Measurements from ENCODE around the gene TBRG4. TPM values are rescaled to one million over a fixed set of nuclear protein-coding genes. Genes with fewer than 3 reads are reported as not detected.

The TBRG4 gene
- total RNA-seq, 1 donor from 2014 or later = 71.2 TPM

DNA sequence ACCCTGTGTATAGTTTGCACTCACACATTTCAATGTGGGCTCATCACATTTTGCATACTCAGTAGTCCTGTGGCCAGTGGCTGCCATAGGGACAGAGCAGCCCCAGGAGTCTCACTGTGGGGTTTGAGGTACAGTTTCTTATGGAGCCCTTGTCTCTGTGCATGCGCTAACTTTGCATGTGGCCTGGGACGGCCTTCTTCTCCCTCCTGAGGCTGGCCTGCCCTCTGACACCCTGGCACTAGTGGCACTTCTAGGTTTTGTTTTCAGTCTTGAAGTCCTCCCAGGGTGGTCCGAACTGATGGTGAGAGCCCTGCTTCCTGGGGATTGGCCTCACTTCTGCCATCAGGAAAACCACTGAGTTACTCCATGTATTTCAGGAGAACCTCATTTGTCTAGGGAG, 43.9 kb downstream of the TBRG4 start:
- TF ChIP-seq POLR2A (IDR thresholded peaks at IDR 0.05) (no peak), POLR2AphosphoS5 (IDR thresholded peaks at IDR 0.05; ENCODE audit: insufficient read depth in 1 of 2, low read depth in 1 of 2) (no peak)
- TF ChIP-seq, protein P1, sequence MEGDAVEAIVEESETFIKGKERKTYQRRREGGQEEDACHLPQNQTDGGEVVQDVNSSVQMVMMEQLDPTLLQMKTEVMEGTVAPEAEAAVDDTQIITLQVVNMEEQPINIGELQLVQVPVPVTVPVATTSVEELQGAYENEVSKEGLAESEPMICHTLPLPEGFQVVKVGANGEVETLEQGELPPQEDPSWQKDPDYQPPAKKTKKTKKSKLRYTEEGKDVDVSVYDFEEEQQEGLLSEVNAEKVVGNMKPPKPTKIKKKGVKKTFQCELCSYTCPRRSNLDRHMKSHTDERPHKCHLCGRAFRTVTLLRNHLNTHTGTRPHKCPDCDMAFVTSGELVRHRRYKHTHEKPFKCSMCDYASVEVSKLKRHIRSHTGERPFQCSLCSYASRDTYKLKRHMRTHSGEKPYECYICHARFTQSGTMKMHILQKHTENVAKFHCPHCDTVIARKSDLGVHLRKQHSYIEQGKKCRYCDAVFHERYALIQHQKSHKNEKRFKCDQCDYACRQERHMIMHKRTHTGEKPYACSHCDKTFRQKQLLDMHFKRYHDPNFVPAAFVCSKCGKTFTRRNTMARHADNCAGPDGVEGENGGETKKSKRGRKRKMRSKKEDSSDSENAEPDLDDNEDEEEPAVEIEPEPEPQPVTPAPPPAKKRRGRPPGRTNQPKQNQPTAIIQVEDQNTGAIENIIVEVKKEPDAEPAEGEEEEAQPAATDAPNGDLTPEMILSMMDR (IDR thresholded peaks at IDR 0.05) = no peak
- no peak overlapping the region for H3K4me3 ChIP-seq
- no peak for DNase-seq (ENCODE audit: extremely low spot score in 2 of 2)
- intact Hi-C loops (cut with DNase I) = no loop called here
- peaks cover 0 to 46% of the 10 kb centered on the region in 2 donors for H3K36me3 ChIP-seq
- no peaks in the 10 kb centered on the region for H3K4me1 ChIP-seq
- H3K27ac ChIP-seq = no peak overlapping the region
- H3K9me3 ChIP-seq = no peaks in the 10 kb centered on the region
- H3K27me3 ChIP-seq = no peaks in the 10 kb centered on the region

DNA sequence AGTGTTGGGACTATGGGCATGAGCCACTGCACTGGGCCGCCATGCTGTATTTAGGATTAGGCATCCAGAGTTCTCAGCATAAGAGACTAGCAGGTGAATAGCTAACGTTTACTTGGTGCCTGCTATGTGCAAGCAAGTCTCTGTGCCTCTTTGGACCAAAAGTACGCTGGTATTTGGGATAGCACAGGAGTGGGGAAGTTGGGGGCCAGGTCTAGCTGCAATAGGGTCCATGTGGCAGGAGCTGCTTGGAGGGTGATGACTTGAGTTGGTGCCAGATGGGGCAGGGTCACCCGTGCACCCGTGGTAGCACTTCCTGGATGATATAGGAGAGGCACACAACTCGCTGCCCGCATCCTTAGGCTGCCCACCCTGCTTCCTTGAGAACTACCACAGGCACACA, 45.1 kb downstream of the TBRG4 start:
- TF ChIP-seq, protein P1 (IDR thresholded peaks at IDR 0.05) = no peak
- TF ChIP-seq POLR2AphosphoS5 (IDR thresholded peaks at IDR 0.05; ENCODE audit: insufficient read depth in 1 of 2, low read depth in 1 of 2) = no peak
- no peak for TF ChIP-seq POLR2A (IDR thresholded peaks at IDR 0.05)
- Histone ChIP-seq H3K4me3 (no peak overlapping the region), H3K9me3 (no peaks in the 10 kb centered on the region), H3K27ac (no peak overlapping the region), H3K4me1 (no peaks in the 10 kb centered on the region), H3K36me3 (peaks cover 0 to 41% of the 10 kb centered on the region in 2 donors), H3K27me3 (no peaks in the 10 kb centered on the region)
- no peak for DNase-seq (ENCODE audit: extremely low spot score in 2 of 2)
- intact Hi-C loops (cut with DNase I) = no loop called here

DNA sequence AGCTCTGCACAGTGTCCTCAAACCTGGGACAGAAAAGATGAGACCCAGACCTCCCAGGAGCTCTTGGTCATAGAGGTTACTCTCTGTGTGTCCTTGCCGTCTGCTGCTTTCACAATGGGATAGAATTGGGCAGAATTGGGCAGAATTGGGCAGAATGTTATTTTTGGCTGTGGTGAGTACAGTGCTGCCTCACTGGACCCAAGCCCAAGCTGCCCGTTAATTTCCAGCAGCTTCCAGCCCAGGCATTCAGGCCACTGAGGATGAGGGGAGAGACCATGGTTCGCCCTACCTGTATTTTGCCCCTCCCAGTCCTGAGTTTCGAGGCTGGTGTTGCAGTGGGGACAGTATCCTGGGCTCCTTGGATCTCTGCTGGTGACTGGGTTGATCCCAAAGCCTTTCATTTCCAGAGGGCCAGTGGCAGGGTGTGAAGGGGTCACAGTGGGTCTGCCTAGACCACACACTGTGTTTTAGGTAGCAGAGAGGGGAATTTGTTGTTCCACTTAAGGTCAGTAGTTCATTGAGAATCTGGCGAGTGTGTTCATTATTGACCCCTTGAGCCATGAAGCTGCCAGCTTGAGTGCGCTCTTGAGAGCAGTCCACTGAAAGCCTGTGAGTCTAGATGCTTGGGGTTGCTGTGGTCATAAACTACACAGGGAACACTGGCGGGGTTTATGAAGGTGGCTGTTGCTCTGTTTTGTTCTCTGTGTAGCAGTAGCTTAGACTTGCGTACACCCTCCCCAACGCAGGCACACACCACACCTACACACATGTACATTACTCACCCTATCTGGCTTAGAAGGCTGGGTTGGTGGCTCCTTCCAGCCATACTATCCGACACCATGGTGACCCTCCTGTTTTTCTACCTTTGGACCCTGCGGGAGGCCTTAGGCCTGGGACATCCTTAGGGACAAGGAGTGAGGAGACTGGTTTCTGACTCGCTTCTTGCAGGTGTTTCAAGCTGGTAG, 46.2 kb downstream of the TBRG4 start:
- Histone ChIP-seq H3K27me3 (no peaks in the 10 kb centered on the region), H3K36me3 (peaks cover 0 to 34% of the 10 kb centered on the region in 2 donors), H3K9me3 (no peaks in the 10 kb centered on the region), H3K4me3 (no peak overlapping the region), H3K27ac (no peak overlapping the region), H3K4me1 (no peaks in the 10 kb centered on the region)
- no peak for TF ChIP-seq POLR2A (IDR thresholded peaks at IDR 0.05)
- TF ChIP-seq, protein P1 (IDR thresholded peaks at IDR 0.05) = no peak
- TF ChIP-seq POLR2AphosphoS5 (IDR thresholded peaks at IDR 0.05; ENCODE audit: insufficient read depth in 1 of 2, low read depth in 1 of 2) = no peak
- DNase-seq (ENCODE audit: extremely low spot score in 2 of 2) = no peak
- intact Hi-C loops (cut with DNase I) = no loop called here

DNA sequence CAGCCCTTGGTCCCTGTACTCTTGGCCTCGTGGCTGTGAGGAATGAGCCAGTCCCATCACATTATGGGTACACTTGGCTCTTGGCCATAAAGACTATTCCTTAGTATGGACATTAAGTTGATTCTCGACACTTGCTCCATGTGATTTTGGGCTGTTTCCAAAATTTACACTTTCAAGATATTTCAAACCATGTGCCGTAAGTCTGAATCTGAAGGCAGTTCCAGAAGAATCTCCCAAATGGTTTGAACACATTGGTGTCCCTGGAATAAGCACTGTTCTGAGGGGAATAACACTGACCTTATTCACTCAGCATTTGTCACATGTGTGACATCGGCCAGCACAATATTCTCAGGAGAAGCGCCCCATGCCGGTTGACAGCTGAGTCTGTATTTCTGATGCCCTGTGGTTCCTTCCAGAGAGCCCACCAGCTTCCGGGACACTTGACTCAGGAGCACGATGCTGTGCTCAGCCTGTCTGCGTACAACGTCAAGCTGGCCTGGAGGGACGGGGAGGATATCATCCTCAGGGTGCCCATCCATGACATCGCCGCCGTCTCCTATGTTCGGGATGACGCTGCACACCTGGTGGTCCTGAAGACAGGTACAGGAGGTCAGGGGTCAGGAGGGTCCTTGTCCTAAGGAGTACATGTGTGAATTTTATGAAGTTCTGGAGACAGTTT, 47.3 kb downstream of the TBRG4 start:
- H3K36me3 ChIP-seq = peaks cover 0 to 23% of the 10 kb centered on the region in 2 donors
- no peak for DNase-seq (ENCODE audit: extremely low spot score in 2 of 2)
- TF ChIP-seq, protein P1 (IDR thresholded peaks at IDR 0.05) = no peak
- no peak for TF ChIP-seq POLR2A (IDR thresholded peaks at IDR 0.05)
- no peak for TF ChIP-seq POLR2AphosphoS5 (IDR thresholded peaks at IDR 0.05; ENCODE audit: insufficient read depth in 1 of 2, low read depth in 1 of 2)
- H3K27ac ChIP-seq = no peak overlapping the region
- intact Hi-C loops (cut with DNase I) = no loop called here
- no peaks in the 10 kb centered on the region for H3K4me1 ChIP-seq
- no peak overlapping the region for H3K4me3 ChIP-seq
- no peaks in the 10 kb centered on the region for H3K27me3 ChIP-seq
- no peaks in the 10 kb centered on the region for H3K9me3 ChIP-seq

All from vagina (tissue), 2 donors.